H1 (cell line): ENCODE data around the gene CSF3R. TPM values are rescaled to one million over a fixed set of nuclear protein-coding genes. Genes with fewer than 3 reads are reported as not detected.

ENCODE experiments used
- CBX8 ChIP-seq: fragments of 300-800, 300-1000 bp; sonication (generic); IDR thresholded peaks from 2 replicates; pipeline ENCODE4 v1.7.1; 2016; ENCODE audit warnings: low read depth, low read length, borderline replicate concordance
- CEBPB ChIP-seq: IDR thresholded peaks from 2 replicates; pipeline ENCODE4 v1.6.1; 2012; ENCODE audit warnings: low read depth, low read length
- GTF2F1 ChIP-seq: IDR thresholded peaks from 2 replicates; pipeline ENCODE4 v1.6.1; 2012; ENCODE audit warnings: low read depth, low read length, improper control_type of control experiment, borderline replicate concordance
- HDAC6 ChIP-seq: IDR thresholded peaks from one replicate; pipeline ENCODE4 v1.7.1; 2012; ENCODE audit warnings: low read depth, mild to moderate bottlenecking, inconsistent platforms, low read length, moderate library complexity
- POU5F1 ChIP-seq: IDR thresholded peaks from 2 replicates; pipeline ENCODE4 v1.6.1; 2011; ENCODE audit warnings: low read depth, mild to moderate bottlenecking, low read length, moderate library complexity
- SIN3A ChIP-seq, 2 experiments: IDR thresholded peaks in 1 of 2; conservative IDR thresholded peaks in 1 of 2; 2 replicates each; pipeline ENCODE4 v1.6.1; 2011 to 2012; ENCODE audit warnings: low read length in 2 of 2, improper control_type of control experiment in 1 of 2, low read depth in 1 of 2, mild to moderate bottlenecking in 1 of 2
- SIRT6 ChIP-seq: IDR thresholded peaks from one replicate; pipeline ENCODE4 v1.7.1; 2012; ENCODE audit warnings: low read length, inconsistent platforms
- SP1 ChIP-seq: IDR thresholded peaks from 2 replicates; pipeline ENCODE4 v1.6.1; 2011; ENCODE audit warnings: low read depth, low read length
- SP2 ChIP-seq: IDR thresholded peaks from 2 replicates; pipeline ENCODE4 v1.6.1; 2012; ENCODE audit warnings: mild to moderate bottlenecking, low read length, inconsistent platforms
- polyA plus RNA-seq, 7 experiments: library from polyadenylated mRNA; depleted of rRNA in 3 of 7; stranded (reverse) in 5 of 7; unstranded in 2 of 7; fragments of >200 nt in 5 of 7; fragments of 200-250 nt in 2 of 7; gene quantifications; 1 replicate in 5 of 7; 2 replicates in 1 of 7; 4 replicates in 1 of 7; pipeline versions ENCODE4 v1.2.1 to v1.2.3, GENCODE V29; 2011 to 2013; ENCODE audit warnings: missing spikeins in 2 of 7, mixed read lengths in 2 of 7
- total RNA-seq: library from RNA; stranded (reverse); fragmentation: NEBNext Ultra II Directional; extraction: Animal tissue kit (Norgen Biotek cat#: 25700); gene quantifications from 2 replicates; pipeline ENCODE4 v1.2.1, GENCODE V29; 2021

The CSF3R gene
- total and polyA plus RNA-seq, 2 of the 8 experiments (the other 6 are each of a cell fraction or from before 2014, with no cell fraction given): not detected

- no peak for TF ChIP-seq HDAC6
- TF ChIP-seq SP1: no peak
- TF ChIP-seq GTF2F1: no peak
- TF ChIP-seq SIN3A (conservative IDR thresholded peaks at IDR 0.05 in 1 of 2, IDR thresholded peaks at IDR 0.05 in 1 of 2; ENCODE audit: low read depth in 1 of 2, low read length in 2 of 2): no peak
- no peak for TF ChIP-seq CBX8
- no peak for TF ChIP-seq CEBPB
- no peak for TF ChIP-seq SP2
- no peak for TF ChIP-seq SIRT6
- no peak for TF ChIP-seq POU5F1
- TF ChIP-seq, all 59 proteins: peak for 0
Measured at GRCh38 chr1:36503159-36503558, 20.4 kb upstream of the CSF3R start (continued).
